Fibroblast of lung (primary cell): ENCODE data around the gene LGALS4.

ENCODE experiments used
- CTCF ChIP-seq, 2 donors: IDR thresholded peaks in 1 of 2; conservative IDR thresholded peaks in 1 of 2; 1 replicate in 1 of 2; 2 replicates in 1 of 2; pipeline ENCODE4 v1.5.1; 2011 to 2012; ENCODE audit warnings: low read length in 2 of 2, control low read depth in 1 of 2, inconsistent platforms in 1 of 2, low read depth in 1 of 2, mild to moderate bottlenecking in 1 of 2
- EZH2 ChIP-seq: IDR thresholded peaks from 2 replicates; pipeline ENCODE4 v1.5.1; 2012; ENCODE audit warnings: low read length, control low read depth, mild to moderate bottlenecking; ENCODE audit errors: missing control alignments

GRCh38 chr19:38850436-38850975 is 37.8 kb upstream of the LGALS4 start:
- TF ChIP-seq CTCF (conservative IDR thresholded peaks at IDR 0.05 in 1 of 2, IDR thresholded peaks at IDR 0.05 in 1 of 2; ENCODE audit: low read depth in 1 of 2, low read length in 2 of 2) = peak in 1 of 2 donors; percentile 12
- no peak for TF ChIP-seq EZH2
